Muscle of leg (tissue), 11 donors: ENCODE measurements around the gene CGB7. TPM values are rescaled to one million over a fixed set of nuclear protein-coding genes. Genes with fewer than 3 reads are reported as not detected.
"Not testable (repeated sequence)": the region's sequence is repeated elsewhere in the genome, so short reads cannot be mapped to it uniquely, and the experiment has no call there.

ENCODE experiments used
- DNase-seq: peaks from one replicate; pipeline ENCODE4 v3.0.0; 2013
- H3K27ac ChIP-seq: one replicate; pipeline ENCODE4 v1.5.1; 2013; ENCODE audit warnings: mild to moderate bottlenecking, low read length, control low read depth
- H3K27me3 ChIP-seq: one replicate; pipeline ENCODE4 v1.6.1; 2013; ENCODE audit warnings: low read length; ENCODE audit not compliant: control insufficient read depth, insufficient read depth
- H3K36me3 ChIP-seq: one replicate; pipeline ENCODE4 v1.6.1; 2013; ENCODE audit warnings: low read length; ENCODE audit not compliant: control insufficient read depth, insufficient read depth
- H3K4me1 ChIP-seq: one replicate; pipeline ENCODE4 v1.6.1; 2013; ENCODE audit warnings: low read length; ENCODE audit not compliant: control insufficient read depth, insufficient read depth
- H3K4me3 ChIP-seq: one replicate; pipeline ENCODE4 v1.5.1; 2013; ENCODE audit warnings: low read length, control low read depth
- H3K9me3 ChIP-seq: replicated peaks from 2 replicates; pipeline ENCODE4 v1.6.1; 2013; ENCODE audit warnings: low read depth, low read length; ENCODE audit not compliant: control insufficient read depth
- WGBS: methylation state at CpG from one replicate; pipeline ENCODE4 v1.1.5; 2013; ENCODE audit warnings: missing lambda C conversion rate; ENCODE audit not compliant: insufficient coverage; 5-methylcytosine and 5-hydroxymethylcytosine counted together
- polyA plus RNA-seq, 8 donors: library from polyadenylated mRNA; unstranded; fragments of 120-200 nt; gene quantifications; one replicate each; pipeline versions ENCODE4 v1.2.1 to v1.2.3, GENCODE V29; 2013; ENCODE audit warnings: inconsistent platforms in 1 of 8, low replicate concordance in 1 of 8; ENCODE audit not compliant: insufficient read length in 8 of 8, insufficient read depth in 1 of 8
- total RNA-seq: library from RNA; stranded (reverse); fragments of 120-200 nt; gene quantifications from one replicate; pipeline ENCODE4 v1.2.4, GENCODE V29; 2013

The CGB7 gene
- total and polyA plus RNA-seq, 9 donors, result 0.34 to 1.4 (median 0.70) TPM

DNA sequence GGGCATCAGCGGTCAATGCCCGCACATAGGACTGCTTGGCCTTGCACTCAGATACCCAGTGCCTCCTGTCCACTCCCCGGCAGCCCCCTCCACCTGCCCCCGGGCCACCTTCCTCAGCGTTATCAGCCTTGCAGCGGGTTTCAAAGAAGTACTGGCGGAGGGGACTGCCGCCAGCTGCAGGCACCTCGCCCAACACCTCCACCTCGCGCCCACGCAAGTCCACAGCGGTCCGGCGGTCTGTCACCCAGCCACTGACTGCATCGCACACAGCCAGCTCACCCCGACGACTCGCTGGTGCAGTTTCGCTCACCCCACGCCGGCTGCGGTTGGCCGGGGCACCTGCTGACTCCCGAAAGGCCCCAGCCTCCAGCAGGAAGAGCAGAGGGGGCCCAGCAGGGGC is 3.9 kb upstream of the CGB7 start:
- H3K27me3 ChIP-seq, result peaks cover 78% of the 10 kb centered on the region
- no peak overlapping the region for H3K4me3 ChIP-seq
- no peaks in the 10 kb centered on the region for H3K9me3 ChIP-seq
- no peak for DNase-seq
- peaks cover 34% of the 10 kb centered on the region for H3K4me1 ChIP-seq
- H3K27ac ChIP-seq, result no peak overlapping the region
- 68% methylated on average over 25 of the region's 25 CpGs for WGBS
- no peaks in the 10 kb centered on the region for H3K36me3 ChIP-seq

DNA sequence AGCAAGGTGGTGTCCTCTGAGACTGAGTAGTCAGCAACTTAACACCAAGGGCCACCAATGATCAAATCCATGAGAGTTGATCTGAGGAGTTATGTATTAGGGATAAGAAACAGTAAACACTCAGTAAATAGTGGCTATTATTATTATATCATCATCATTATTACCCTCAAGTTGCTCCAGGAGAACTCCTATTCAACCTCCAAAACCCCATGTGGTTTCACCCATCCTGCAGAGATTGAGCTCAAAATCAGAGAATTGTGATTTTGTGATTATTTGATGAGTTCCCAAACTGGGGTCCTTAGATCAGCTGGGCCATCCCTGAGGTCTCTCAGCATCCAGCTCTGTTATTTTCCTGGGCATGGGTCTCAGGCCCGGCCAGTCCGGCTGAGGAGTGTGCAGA is 3.5 kb upstream of the CGB7 start:
- H3K36me3 ChIP-seq, result no peaks in the 10 kb centered on the region

DNA sequence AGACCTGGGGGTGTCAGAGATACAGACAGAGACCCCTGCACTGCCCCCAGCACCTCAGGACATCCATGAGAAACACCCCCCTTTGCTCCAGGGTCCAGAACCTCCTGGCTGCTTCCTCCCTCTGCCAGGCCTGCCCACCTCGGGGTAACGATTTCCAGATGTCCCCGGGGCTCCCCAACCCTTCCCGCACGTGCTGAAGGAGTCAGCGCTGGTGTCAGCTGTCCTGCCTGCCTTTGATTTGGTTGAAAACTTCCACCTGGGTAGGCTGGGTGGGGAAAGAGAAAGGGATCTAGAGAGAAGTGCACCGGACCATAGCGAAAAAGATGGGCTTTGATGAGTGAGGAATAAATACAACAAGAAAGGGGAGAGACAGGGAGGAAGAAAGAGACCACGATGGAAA is 1.5 kb upstream of the CGB7 start:
- Histone ChIP-seq H3K4me1 (peaks cover 22% of the 10 kb centered on the region), H3K27me3 (peaks cover 74% of the 10 kb centered on the region), H3K4me3 (no peak overlapping the region), H3K27ac (no peak overlapping the region), H3K36me3 (no peaks in the 10 kb centered on the region), H3K9me3 (no peaks in the 10 kb centered on the region)
- 8% methylated on average over 6 of the region's 9 CpGs for WGBS
- no peak for DNase-seq

More for the DNA sequence above, 3.5 kb upstream of the CGB7 start:
- WGBS, result 97% methylated on average over 2 of the region's 2 CpGs
- DNase-seq, result no peak
- Histone ChIP-seq H3K4me3 (no peak overlapping the region), H3K27me3 (peaks cover 78% of the 10 kb centered on the region), H3K9me3 (no peaks in the 10 kb centered on the region), H3K4me1 (peaks cover 34% of the 10 kb centered on the region), H3K27ac (no peak overlapping the region)

DNA sequence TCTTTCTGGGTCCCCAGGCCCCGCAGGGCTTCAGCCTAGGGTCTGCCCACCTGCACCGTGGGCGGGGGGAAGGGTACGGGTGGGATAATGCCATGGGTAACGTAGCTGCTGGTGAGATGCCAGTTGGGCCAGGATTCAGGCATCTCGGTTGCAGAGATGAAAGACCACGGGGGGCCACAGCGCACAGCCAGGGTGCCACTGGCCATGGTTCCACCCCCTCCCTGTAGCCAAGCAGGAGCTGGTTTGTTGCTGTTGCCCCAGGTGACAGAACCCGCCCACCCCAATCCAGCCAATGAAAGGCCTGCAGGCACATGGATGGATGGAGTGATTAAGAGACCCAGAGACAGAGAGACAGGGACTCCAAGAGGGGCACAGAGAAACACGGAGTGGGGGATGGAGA is 1.0 kb upstream of the CGB7 start:
- peaks cover 22% of the 10 kb centered on the region for H3K4me1 ChIP-seq
- H3K9me3 ChIP-seq, result no peaks in the 10 kb centered on the region
- no peaks in the 10 kb centered on the region for H3K36me3 ChIP-seq
- H3K4me3 ChIP-seq, result no peak overlapping the region
- no peak overlapping the region for H3K27ac ChIP-seq
- peaks cover 74% of the 10 kb centered on the region for H3K27me3 ChIP-seq
- WGBS, result 24% methylated on average over 5 of the region's 10 CpGs
- DNase-seq, result no peak

DNA sequence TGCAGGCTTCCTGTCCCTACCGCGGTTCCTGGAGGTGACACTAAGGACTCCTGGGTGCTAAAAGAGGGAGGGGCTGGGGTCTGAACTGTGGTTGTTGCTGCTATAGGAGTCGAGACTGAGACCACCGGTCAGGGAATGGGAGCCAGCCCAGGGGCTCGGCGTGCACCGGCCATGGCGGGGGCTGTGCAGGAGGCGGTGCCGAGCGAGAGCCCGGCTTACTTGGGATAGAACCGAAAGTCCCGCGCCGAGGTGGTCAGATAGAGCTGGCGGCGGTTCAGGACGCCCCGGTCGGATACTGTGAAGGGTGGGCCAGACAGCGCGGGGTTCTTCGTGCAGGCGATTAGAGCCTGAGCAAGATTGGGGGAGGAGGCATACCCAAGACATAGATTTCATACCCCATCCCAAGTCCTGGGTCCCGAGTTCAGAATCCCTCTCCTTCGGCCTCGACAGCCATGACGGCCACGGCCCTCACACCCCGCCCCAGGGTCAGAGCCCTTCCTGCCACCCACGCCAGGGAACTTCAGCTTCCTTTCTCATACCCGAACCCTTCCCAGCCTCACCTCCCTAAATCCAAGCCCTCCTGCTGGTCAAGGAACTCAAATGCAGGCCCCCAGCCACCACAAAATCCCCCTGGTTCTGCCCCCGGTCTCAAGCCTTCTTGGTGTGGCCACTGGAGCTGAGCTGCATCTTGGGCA is 500 bp downstream of the CGB7 start:
- not testable (repeated sequence) for DNase-seq, H3K36me3 ChIP-seq, H3K9me3 ChIP-seq, H3K27ac ChIP-seq
- Histone ChIP-seq H3K4me1 (peaks cover 22% of the 10 kb centered on the region), H3K27me3 (peaks cover 72% of the 10 kb centered on the region), H3K4me3 (peak overlapping the region; percentile 51)
- 6% methylated on average over 13 of the region's 34 CpGs for WGBS

DNA sequence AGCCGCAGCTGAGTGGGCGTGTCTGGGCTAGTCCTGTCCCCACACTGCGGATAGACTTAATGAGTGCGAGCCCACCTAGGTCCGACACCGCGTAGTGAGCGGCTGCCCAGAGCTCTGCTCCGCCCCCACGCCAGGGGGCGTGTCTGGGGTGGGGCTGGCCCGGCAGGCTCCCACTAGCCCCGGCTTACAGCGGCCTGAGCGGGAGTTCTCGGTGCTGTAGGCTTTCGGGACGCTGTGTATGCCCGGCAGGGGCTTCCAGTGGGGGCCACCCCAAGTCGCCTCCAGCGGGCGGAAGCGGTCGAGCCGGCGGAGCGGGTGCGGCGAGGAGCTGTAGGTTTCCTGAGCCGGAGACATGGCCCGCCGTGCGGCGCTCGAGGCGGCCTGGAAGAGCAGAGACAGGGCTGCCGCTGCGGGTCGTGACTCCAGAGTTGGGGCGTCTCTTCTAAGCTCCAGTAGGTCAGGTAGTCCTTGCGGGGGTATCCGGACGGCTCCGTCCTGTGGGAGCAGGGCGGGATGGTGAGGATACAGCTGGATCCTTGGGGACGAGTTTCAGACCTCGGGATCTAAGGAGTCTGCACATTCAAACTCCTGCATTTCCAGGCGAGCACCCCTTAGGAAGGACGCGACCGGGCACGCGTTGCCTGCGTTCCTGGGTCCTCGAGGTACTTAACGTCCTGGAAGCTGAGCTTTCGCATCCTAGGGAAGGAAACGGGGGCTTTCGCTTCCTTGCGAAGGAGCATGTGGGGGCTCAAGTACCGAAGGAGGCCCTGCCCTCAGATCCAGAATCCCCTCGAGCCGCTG is 1.2 kb downstream of the CGB7 start:
- no peak overlapping the region for H3K27ac ChIP-seq
- under 1% methylated on average over 53 of the region's 63 CpGs for WGBS
- peak; percentile 54 for DNase-seq

DNA sequence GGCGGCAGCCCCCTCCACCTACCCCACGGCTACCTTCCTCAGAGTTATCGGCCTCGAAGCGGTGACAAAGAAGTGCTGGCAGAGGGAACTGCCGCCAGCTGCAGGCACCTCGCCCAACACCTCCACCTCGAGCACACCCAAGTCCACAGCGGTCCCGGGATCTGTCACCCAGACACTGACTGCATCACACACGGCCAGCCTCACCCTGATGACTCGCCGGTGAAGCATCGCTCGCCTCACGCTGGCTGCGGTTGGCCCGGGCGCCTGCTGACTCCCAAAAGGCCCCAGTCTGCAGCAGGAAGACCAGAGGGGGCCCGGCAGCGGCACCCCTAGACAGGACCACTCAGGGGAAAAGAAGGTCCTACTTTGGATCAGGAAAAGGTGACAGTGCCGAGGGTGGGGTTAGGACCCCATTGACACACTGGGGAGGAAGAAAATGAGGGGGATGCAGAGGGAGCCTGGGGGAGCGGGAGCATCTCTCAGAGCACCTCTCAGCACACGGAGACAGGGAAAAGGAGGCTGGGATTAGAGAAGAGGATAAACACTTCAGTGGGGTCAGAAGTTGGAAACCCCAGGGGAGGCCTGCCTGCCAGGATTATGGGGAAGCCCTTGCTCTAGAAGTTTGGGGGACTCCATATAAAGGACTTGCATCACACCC is 7.0 kb downstream of the CGB7 start:
- not testable (repeated sequence) for H3K27ac ChIP-seq, H3K4me1 ChIP-seq, DNase-seq, H3K36me3 ChIP-seq, H3K4me3 ChIP-seq, H3K9me3 ChIP-seq
- H3K27me3 ChIP-seq, result peaks cover 15% of the 10 kb centered on the region
- WGBS, result 80% methylated on average over 15 of the region's 24 CpGs

More for the DNA sequence above, 1.2 kb downstream of the CGB7 start:
- Histone ChIP-seq H3K36me3 (no peaks in the 10 kb centered on the region), H3K4me1 (peaks cover 22% of the 10 kb centered on the region), H3K27me3 (peaks cover 68% of the 10 kb centered on the region), H3K9me3 (no peaks in the 10 kb centered on the region), H3K4me3 (peak overlapping the region; percentile 51)

DNA sequence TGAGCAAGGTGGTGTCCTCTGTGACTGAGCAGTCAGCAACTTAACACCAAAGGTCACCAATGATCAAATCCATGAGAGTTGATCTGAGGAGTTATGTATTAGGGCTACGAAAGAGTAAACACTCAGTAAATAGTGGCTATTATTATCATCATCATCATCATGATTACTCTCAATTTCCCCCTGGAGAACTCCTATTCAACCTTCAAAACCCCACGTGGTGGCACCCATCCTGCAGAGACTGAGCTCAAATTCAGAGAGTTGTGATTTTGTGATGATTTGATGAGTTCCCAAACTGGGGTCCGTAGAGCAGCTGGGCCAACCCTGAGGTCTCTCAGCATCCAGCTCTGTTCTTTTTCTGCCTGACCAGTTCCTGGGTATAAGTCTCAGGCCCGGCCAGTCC is 7.7 kb downstream of the CGB7 start:
- H3K4me1 ChIP-seq, DNase-seq, H3K36me3 ChIP-seq, H3K4me3 ChIP-seq, H3K9me3 ChIP-seq, H3K27me3 ChIP-seq, H3K27ac ChIP-seq: not testable (repeated sequence)
- WGBS, result no CpG with 5 or more reads among the region's 4 CpGs

DNA sequence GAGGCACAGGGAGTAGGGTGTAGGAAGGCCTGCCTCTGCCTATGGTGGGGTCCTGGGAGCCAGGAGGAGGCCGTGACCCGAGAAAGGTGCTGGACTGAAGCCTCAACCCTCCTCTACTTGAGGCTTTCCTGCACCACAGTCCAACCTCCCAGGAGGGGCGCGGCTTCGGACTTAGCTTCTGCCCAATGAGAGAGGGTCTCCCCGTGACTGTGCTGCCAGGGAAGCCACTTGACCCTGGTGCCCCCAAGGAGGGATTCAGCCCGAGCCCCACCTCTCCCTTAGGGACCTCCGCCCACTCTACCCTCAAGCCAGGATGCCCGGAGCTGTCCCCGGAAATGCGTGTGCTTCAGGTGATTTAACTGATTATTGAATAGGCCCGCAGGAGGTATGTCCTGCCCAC is 8.5 kb downstream of the CGB7 start, which contains the start of gene CGB8:
Gene CGB8, minus strand, starts transcription at position 101 of the 400 bp plus-strand sequence. CDS start 372 bp downstream, outside the sequence.
- not testable (repeated sequence) for H3K36me3 ChIP-seq, H3K27ac ChIP-seq, H3K27me3 ChIP-seq, H3K4me3 ChIP-seq, H3K4me1 ChIP-seq, H3K9me3 ChIP-seq, DNase-seq
- 52% methylated on average over 2 of the region's 12 CpGs for WGBS

DNA sequence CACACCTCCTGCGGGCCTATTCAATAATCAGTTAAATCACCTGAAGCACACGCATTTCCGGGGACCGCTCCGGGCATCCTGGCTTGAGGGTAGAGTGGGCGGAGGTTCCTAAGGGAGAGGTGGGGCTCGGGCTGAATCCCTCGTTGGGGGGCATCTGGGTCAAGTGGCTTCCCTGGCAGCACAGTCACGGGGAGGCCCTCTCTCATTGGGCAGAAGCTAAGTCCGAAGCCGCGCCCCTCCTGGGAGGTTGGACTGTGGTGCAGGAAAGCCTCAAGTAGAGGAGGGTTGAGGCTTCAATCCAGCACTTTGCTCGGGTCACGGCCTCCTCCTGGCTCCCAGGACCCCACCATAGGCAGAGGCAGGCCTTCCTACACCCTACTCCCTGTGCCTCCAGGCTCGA is 14.0 kb downstream of the CGB7 start, which contains the start of gene CGB5:
Gene CGB5, plus strand, starts transcription at position 301 of the 400 bp plus-strand sequence. CDS start 362 bp downstream, outside the sequence.
- DNase-seq, H3K36me3 ChIP-seq, H3K4me3 ChIP-seq, H3K9me3 ChIP-seq, H3K27ac ChIP-seq, H3K27me3 ChIP-seq, H3K4me1 ChIP-seq: not testable (repeated sequence)
- no CpG with 5 or more reads among the region's 15 CpGs for WGBS
